CD4-positive, alpha-beta T cell treated with Interleukin-15 for 1 hour (primary cell): ENCODE measurements around the gene SDK1.

Experiments
- DNase-seq: peaks from one replicate; pipeline ENCODE4 v3.0.0-alpha.2; 2020

Gene SDK1

DNA sequence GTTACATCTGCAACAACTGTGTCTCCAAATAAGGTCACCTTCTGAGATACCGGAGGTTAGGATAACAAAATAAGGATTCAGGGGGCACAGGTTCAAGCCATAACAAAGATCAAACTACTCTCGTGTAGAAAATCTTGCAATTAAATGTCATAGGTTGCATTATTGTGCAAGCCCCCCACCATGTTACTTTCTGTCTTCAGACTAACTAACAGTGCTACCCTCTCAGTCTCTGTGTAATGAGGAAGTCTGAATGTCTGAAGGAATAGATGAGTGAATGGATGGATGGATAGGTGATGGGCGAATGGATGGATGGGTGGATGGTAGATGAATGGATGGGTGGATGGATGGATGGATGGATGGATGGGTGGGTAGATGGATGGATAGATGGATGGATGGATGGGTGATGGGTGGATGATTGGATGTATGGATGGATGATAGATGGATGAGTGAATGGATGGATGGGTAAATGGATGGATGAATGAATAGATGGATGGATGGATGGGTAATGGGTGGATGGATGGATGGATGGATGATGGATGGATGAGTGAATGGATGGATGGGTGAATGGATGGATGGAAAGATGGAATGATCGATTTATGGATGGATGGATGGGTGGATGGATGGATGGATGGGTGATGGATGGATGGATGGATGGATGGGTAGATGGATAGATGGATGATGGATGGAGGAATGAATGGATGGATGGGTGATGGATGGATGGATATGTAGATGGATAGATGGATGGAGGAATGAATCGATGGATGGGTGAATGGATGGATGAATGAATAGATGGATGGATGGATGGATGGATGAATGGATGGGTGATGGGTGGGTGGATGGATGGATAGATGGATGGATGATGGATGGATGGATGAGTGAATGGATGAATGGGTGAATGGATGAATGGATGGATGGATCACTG is 823.8 kb downstream of the SDK1 start:
- no peak for DNase-seq

DNA sequence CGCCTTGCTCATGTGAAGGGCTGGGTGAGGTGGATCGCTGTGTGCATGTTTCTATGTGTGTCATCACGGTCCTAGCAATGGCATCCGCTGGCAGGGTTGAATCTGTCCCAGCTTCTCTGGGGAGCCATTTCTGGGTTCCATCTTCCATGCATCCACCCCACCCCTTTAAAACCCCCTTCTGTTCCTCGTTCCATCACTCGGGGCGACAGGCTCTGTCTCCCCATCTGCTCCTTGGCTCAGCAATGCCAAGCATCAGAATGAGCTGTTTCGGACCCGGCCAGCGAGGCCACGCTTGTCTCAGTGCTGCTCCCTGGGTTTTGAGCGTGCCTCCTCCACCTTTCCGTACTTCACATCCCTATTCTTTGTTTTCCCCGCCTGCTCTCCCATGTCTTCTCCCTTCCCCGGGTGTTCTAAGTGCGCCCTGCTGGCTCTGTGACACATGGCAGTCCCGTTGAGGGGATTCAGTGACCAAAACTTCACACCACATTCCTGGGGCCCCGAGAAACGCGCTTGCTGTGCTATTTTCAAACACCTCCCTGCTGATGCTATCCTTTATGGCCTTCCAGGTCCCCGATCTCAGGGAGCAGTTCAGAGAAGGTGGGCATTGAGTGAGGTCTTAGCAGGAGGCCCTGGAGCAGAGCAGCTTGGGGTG is 827.0 kb downstream of the SDK1 start:
- DNase-seq = no peak

DNA sequence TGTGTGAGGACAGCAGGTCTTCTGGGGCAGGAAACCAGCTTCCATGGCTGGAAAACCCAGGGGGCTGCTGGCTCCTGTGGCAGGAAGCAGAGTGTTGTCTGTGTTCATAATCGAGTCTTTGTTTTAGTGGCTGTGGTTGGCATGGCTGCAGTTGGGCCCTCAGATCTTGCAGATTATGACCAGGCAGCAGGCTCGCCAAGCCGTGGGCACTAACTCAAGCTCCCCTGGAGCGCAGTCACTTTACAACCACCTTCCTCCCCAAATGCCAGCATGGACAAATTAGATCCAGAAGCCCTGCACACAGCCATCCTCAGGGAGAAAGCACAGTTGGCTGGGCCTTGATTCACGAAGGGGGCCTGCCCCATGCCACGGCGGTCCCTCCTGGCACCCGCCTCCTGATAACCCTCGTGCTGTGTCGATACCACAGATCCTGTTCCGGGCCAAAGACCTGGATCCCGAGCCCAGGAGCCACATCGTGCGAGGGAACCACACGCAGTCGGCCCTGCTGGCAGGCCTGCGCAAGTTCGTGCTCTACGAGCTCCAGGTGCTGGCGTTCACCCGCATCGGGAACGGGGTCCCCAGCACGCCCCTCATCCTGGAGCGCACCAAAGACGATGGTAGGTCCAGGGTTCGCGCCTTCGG is 828.5 kb downstream of the SDK1 start:
- DNase-seq = no peak

DNA sequence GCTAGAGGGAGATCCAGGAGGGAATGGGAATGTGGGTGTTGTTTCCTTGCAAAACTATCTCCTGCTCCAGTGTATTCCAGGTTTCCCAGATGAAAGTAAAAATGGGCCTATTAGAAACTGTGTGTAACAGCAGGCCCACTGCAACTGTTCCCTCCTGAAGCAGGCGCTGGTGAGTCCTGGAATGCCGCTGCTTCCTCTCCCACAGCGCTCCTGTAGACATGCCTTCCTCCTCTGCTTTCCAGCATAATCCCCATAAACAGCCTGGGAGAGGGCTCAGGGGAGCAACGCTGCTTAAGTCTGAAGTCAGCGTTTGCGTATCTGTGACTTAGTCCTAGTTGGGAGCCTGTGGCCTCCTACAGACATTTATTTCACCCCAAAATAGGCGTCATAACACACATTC is 830.0 kb downstream of the SDK1 start:
- no peak for DNase-seq

DNA sequence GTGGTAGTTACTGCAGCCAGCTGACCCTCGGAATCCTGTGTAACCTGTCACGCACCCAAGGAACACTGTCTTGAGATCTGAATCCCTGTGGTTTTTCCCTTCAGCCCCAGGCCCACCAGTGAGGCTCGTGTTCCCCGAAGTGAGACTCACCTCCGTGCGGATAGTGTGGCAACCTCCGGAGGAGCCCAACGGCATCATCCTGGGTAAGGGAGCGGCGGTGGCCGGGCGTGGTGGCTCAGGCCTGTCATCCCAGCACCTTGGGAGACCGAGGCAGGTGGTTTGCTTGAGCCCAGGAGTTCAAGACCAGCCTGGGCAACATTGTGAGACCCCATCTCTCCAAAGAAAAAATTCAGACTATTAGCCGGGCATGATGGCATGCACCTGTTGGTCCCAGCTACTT is 831.2 kb downstream of the SDK1 start:
- no peak for DNase-seq

DNA sequence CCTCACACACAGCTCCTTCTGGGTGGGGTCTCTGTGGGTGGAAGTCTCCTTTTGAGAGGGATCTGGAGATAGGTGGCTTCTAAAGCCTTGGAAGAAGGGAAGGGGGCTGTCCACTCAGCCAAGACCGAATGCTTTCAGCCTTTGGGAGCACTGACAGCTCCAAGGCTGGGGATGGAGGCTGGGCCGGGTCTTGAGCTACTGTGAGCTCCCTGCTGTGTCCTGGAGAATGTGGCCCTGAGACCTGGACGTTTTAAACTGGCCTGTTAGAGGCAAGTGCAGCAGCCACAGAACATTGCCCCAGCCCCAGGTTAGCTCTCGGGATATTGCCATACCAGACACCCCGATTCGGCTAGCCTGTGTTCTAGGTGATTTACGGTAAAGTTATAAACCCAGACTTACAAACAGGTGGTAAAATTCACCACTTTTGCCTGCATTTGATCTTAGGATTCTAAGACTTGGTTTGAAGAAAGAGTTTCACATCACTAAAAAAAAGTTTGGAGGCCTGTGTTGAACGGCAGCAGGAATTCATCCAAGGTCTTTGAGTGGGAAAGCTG is 832.5 kb downstream of the SDK1 start:
- no peak for DNase-seq

DNA sequence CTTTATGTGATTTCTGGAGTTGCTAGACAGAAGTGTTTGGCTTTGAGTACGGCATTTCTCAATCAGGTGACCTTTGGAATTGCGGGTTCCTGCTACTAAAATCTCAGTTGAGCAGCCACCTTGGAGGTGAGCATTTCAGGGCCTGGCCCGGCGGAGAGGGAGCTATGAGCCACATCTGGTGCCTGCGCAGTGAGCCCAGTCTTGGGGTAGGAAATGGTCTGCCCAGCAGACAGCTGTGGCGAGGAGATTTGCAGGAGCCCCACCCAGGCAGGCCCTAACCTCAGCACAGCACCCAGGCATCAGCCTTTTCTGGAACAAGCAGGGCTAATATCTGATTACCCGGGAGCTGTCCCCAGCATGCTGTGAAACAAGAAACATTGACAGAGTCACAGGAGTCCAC is 833.2 kb downstream of the SDK1 start:
- no peak for DNase-seq

DNA sequence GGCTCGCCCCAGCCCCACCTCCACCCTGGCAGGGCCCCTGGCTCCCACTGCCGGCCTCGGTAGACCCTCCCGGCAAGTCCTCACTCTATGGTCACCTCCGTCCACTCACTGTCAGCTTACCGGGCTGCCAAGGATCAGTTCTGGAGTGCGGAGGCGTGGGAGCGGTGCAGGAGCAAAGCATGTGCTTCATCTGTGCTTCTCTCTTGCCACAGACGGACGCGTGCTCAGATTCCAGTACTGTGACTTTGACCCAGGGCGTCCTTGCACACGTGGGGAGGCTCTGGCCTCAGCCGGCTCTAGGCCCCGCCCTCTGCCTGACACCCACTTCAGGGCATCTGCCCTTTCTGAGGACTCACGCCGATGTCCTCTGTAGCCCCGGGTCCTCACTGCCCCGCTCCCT is 833.6 kb downstream of the SDK1 start:
- DNase-seq = no peak

DNA sequence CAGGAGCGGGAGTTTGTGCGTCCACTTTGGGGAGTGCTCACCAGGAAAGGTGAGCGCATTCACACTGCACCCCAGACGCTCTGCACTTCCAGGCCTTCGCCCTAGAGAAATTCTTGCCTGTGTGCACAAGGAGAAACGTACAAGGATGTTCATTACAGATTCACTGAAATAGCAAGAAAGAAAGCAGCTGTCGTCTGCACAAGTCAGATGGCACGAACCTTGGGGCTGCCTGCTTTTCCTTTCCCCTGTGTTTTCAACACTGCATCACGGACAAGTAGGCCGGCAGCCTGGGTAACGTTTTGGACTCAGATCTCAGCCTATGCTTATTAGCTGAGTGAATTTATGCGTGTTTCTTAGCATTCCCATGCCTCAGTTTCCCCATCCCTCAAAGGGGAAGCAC is 834.2 kb downstream of the SDK1 start:
- no peak for DNase-seq

DNA sequence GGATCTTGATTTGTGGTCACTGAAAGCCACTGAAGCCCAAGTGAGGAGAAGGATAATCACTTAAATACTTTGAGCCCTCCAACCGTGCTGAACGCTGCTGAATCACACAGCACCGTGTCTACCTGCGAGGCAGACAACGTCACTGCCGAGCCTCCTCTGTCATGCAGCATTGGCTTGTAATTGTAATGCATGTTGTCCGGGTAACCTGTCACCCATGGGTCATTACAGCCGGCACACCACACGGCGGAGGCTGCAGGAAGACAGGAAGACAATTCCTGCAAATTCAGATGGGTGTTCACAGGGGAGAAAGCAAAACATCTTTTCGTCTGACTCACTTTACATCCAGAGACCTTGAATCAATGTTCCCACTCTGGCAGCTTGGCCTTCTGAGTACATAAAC is 835.0 kb downstream of the SDK1 start:
- DNase-seq = no peak

DNA sequence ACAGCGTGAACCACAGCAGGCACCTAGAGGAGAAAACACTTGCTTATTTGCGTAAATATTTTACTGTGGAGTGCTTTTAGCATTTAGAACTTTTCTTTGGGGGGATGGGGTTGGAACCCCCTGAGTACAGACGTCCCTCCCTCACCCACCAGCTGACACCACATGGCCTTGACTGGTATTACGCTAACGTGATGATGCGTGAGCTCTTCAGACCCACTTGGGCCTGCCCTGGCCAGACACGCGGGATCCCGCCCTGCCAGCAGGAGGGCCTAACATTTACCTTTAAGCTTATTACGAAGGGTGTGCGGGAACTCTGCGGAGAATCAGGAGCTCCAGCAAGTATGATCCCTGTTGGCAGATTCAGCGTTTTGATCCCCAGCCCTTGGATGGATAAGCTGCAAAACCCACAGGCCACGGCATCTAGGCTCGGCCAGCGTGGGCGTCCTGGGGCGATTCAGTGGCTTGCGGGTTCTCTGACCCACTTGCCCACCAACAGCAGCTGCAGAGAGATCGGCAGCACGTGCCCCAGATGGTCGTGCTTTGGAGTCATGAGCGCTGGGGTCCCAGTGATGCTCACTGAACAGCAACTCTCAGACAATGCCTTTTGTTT is 835.6 kb downstream of the SDK1 start:
- no peak for DNase-seq

DNA sequence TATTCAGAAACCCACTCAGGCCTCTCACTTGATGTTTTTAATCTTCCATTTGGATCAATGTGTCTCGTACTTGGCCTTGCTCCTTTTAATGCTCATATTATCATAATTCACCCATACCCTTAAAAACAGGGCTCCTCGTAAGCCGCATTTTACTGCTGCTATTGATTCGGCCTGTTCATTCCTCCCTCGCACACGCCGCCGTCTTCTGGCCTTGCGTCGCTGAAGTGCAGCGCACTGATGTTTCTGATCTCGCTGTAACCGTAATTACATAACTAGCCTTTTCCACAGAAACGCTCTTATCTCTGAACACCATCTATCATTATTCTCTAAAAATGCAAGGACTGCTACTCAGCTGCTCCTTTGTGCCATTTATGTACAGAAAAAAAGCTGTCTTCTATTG is 836.5 kb downstream of the SDK1 start:
- DNase-seq = no peak

DNA sequence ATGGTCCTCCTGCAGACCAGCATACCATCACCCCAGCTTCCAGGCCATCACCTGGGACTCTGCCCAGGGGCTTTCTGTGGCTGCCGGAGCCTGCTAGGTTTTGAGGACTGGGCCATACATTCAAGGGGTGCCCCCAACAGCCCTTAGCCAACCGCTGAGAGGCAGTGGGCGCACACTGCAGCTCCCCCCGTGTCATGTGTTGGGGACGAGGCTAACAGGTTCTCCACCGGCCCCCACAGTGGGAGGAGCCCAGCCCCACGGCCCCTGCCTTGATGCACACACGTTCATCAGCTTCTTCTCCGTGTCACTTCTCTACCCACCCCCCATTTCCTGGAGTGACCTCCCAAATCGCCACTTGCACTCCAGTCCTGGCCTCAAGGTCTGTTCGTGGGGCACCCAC is 837.8 kb downstream of the SDK1 start:
- DNase-seq = no peak

DNA sequence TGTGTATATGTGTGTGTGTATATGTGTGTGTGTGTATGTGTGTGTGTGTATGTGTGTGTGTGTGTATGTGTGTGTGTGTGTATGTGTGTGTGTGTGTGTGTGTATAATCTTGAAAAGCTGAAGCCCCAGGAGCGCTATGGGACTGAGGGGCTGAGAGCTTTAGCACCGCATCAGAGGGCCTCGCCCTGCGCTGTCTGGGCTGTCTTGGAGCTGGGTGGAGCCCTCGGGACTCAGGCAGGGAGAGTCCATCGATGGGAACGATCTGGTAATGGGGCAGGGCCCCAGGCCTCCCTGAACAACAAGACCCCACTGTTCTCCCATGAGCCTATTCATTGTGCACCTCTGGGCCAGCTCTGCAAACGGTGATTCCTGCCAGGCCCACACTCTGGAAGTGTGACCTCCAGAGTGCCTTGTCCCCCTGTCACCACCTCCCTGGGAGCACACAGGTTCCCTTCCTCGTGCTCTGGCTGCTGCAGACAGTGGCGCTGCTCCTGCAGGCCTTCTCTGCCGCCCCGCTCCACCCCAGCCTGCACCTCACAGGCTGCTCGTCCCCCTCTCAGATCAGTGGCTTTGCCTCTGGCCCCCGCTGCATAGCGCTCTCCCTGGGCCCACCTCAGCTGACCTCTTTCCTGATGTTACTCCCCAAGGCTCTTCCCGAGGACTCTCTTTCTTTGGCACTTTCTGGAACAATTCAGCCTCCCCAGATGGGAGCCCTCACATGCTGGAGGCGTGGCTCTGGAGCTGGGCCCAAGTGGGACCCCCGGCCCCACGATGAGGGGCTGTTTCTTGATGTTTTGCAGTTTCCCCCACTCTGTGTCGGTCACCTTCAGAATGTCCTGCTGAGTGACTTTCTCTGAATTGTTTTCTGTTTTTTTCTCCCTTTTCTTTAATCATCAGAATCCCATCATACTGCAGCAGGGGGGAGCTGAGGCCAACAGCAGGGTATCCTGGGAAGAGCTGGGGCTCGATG is 838.9 kb downstream of the SDK1 start:
- DNase-seq = no peak

DNA sequence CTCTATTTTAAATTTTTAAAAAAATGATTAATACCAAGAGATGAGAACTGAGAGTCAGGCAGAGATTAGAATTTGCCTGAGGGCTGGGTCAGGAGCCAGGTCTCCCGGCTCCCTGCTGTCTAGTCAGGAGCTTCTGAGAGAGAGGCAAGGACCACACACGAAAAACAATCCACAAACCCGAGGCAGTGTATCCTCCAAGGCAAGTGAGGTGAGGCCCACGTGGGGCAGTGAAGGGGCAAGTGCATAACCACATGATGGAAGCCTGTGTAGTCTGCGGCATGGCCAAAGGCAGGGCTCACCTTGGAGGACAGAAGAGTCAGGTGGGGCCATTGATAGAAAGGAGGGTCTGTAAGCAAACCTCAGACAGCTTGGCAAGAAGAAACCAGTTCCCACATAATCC is 839.9 kb downstream of the SDK1 start:
- DNase-seq = no peak

DNA sequence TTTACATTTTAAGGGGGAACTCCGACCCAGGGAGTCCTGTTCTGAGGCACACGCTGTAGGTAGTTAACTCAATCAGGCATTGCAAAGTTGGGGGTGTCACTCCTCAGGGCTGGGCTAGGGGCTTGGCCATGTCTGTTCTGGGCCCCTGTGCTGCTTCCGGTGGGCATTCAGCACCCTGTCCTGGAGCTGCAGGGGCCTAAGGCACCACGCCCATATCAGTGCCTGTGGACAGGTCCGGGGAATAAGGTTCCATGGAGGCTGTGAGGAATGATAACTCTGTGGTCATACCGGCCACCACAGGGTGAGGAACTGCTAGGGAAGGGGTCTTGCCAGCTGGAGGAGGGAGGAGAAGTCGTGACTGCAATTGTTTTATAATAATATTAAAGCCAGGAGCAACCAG is 842.0 kb downstream of the SDK1 start:
- DNase-seq = no peak

DNA sequence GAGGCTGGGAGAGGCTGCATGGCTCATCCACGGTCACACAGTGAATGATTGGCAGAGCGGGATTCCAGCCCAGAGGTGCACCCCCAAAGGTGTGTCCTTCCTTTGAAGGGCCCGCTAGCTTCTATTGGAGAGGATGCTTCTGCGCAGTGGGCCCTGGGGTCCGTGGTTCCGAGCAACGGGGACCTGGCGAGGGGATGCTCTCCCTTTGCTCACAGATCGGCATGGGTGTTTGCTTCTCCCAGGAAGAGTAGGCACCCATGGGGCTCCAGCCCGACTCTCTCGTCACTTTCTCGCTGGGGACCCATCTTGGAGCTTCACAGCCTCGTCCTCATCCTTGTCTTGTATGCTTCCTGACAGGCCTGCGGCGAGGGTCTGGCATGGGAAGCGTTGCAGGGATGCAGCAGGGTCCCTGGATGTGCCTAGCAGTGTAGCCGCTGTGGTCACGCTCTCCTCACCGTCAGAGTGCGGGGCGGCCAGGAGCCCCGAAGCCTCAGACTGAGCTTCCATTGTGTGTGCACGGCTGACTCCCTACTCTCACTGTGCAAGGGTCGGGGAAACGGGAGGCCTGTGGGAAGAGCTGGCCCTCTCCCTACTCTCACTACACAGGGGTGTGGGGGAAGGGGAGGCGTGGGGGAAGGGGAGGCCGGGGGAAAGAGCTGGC is 842.6 kb downstream of the SDK1 start:
- no peak for DNase-seq

DNA sequence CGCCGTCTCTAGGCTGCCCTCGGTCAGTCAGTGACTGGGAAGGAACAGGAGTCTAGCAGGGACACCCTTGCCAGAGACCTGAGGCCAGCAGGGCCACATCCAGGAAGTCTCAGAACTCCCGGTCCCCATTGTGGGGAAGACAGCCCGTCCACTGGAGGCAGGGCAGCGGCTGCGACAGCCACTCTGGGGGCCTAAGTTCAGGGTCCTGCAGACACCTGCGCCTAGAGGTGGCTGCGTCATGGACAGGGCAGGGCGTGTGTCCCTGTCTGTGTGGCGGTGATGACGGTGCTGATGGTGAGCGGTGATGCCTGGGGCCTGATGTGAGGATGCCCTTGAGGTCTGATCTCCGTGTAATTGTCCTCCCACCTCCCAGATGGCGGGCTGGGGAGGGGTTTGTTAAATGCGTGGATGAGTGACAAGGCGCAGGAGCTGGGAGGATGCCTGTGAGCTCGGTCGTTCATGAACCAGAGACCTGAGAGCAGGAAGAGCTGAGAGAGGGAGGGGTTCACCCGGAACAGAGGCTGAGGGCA is 843.2 kb downstream of the SDK1 start:
- no peak for DNase-seq

DNA sequence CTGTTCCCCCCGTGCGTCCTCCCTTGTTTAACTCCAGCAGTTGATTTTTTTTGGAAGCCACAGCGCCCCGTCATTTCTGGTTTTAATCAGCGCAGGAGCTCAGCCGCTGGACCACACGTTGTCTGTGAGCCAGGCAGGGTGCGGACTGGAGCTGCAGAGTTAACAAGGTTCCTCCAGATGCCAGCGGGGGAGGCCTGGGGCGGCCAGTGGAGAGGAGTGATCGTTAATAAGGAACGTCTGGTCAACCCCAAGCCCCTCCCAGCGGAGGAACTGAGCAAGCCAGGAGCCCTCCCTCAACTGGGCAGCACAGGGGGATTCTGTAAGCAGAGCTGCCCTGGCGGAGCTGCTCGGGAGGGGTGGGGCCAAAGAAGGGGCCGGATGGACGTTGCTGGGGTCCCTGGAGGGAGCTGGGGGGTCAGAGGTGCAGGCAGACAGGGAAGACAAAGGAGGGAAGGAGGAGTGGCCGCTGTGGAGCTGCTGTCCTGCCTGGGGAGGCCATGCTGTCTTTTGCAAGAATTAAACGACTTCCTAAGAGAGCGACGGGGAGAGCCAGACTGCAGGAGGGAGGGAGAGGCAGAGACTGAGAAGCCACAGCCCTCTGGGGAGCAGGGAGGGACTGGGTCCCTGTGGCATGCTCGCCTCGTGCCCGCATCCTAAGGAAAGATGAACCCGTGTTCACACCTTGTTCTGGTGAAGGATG is 843.9 kb downstream of the SDK1 start:
- no peak for DNase-seq

DNA sequence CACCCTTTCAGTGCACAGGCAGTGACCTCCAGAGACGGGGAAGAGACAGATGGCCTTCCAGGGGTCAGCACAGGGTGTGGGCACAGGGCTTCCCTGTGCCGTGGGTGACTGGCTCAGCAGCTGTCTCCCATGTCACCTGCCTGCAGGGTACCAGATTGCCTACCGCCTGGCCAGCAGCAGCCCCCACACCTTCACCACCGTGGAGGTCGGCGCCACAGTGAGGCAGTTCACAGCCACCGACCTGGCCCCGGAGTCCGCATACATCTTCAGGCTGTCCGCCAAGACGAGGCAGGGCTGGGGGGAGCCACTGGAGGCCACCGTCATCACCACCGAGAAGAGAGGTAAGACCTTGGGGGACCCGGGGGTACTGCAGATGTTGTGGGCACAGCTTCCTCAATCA is 844.5 kb downstream of the SDK1 start:
- no peak for DNase-seq
